NT2/D1 (cell line): ENCODE data around the gene PPP1R36.

ENCODE experiments used
- DNase-seq: peaks from one replicate; pipeline ENCODE4 v3.0.0-alpha.2; 2011; ENCODE audit warnings: low read depth, low spot score
- H3K27me3 ChIP-seq: 2 replicates; pipeline ENCODE4 v1.6.0; 2011; ENCODE audit warnings: mild to moderate bottlenecking; ENCODE audit not compliant: insufficient read length, insufficient read depth
- H3K36me3 ChIP-seq: 2 replicates; pipeline ENCODE4 v1.6.1; 2011; ENCODE audit warnings: mild to moderate bottlenecking, low read length, mixed read lengths; ENCODE audit not compliant: insufficient read depth, insufficient read length
- H3K4me1 ChIP-seq: 2 replicates; pipeline ENCODE4 v1.5.1; 2011; ENCODE audit not compliant: insufficient read depth, insufficient read length
- H3K4me3 ChIP-seq: 2 replicates; pipeline ENCODE4 v1.5.1; 2011; ENCODE audit warnings: low read depth; ENCODE audit not compliant: insufficient read length
- H3K9ac ChIP-seq: 2 replicates; pipeline ENCODE4 v1.6.0; 2011; ENCODE audit warnings: low read depth; ENCODE audit not compliant: insufficient read length
- H3K9me3 ChIP-seq: 2 replicates; pipeline ENCODE4 v1.5.1; 2011; ENCODE audit warnings: mild to moderate bottlenecking, low read length; ENCODE audit not compliant: insufficient read depth
- SUZ12 ChIP-seq: IDR thresholded peaks from 2 replicates; pipeline ENCODE4 v1.6.1; 2011; ENCODE audit not compliant: insufficient read length, insufficient read depth; ENCODE audit errors: extremely low read depth
- YY1 ChIP-seq: IDR thresholded peaks from 2 replicates; pipeline ENCODE4 v1.6.1; 2011; ENCODE audit not compliant: insufficient read length, insufficient read depth
- ZNF274 ChIP-seq: IDR thresholded peaks from 2 replicates; pipeline ENCODE4 v1.6.1; 2011; ENCODE audit warnings: mild to moderate bottlenecking, low read depth, low read length

Gene PPP1R36

GRCh38 chr14:64504310-64504896 lies 45.4 kb upstream of the PPP1R36 start, which contains the start of gene ZBTB1:
TSS of gene ZBTB1 (plus strand) at chr14:64504770. CDS start at chr14:64521505, 16,735 bp downstream.
- no peaks in the 10 kb centered on the region for H3K9me3 ChIP-seq

DNA sequence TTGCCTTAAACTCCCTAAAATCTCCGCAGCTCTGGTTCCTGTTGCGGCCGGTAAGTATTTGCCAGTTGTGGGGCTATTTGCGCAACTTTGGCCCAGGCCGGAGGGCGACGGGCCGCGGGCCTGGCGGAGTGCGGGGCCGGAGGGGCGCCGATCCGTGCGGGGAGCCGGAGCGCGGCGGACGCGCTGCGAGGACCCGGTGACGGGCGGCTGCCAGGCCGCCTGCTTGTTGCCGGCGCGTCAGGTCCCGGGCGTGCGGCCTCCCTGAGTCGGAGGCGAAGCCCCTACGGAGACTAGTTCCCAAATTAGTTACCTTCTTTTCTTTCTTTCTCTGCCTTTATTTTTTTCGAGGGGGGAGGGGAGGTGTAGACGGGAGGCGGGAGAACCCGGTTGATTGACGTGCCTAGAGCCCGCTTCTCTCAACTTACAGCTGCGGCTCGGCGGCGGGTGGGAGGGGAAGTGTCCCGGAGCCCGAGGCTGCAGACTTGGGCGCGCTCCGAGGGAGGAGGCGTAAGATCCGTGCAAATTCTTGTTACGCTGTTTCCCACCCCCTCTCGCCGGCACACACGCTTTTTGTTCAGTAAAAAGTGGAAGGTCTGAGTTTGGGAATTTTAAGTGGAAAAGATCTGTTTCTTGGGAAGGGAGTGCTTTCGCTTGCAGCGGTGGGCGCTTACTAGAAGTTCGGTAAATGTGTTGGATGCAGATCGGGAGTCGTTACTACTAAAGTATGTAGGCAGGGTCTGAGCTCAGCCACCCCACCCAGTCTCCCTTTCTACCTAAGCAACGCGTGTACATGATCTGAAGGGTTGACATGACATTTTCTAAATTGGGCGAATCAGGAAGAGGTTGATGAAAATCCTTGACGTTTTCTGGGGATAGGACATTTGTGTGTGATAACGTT lies 44.6 kb upstream of the PPP1R36 start:
- peak overlapping the region; percentile 95 for H3K9ac ChIP-seq
- no peaks in the 10 kb centered on the region for H3K9me3 ChIP-seq
- H3K4me1 ChIP-seq: no peaks in the 10 kb centered on the region
- peaks cover 4% of the 10 kb centered on the region for H3K36me3 ChIP-seq
- peak; percentile 74 for DNase-seq
- TF ChIP-seq ZNF274 (no peak), SUZ12 (no peak), YY1 (no peak)
- H3K27me3 ChIP-seq: no peaks in the 10 kb centered on the region
- peak overlapping the region; percentile 85 for H3K4me3 ChIP-seq

More at GRCh38 chr14:64504310-64504896, 45.4 kb upstream of the PPP1R36 start, which contains the start of gene ZBTB1:
- peak within 1 kb of the TSS; percentile 95 for H3K9ac ChIP-seq
- no peaks in the 10 kb centered on the region for H3K27me3 ChIP-seq
- TF ChIP-seq ZNF274 (no peak), SUZ12 (no peak), YY1 (no peak)
- H3K36me3 ChIP-seq: peaks cover 4% of the 10 kb centered on the region
- DNase-seq: no peak
- H3K4me3 ChIP-seq: peak within 1 kb of the TSS; percentile 85
- H3K4me1 ChIP-seq: no peaks in the 10 kb centered on the region

- Histone ChIP-seq H3K4me1 (no peaks in the 10 kb centered on the region), H3K27me3 (no peaks in the 10 kb centered on the region), H3K9me3 (no peaks in the 10 kb centered on the region), H3K9ac (no peak overlapping the region), H3K4me3 (no peak overlapping the region), H3K36me3 (peaks cover 7% of the 10 kb centered on the region)
- TF ChIP-seq SUZ12 (no peak), YY1 (no peak), ZNF274 (no peak)
- DNase-seq: no peak
Measured at GRCh38 chr14:64506721-64507120, 43.0 kb upstream of the PPP1R36 start.

- H3K4me1 ChIP-seq: no peaks in the 10 kb centered on the region
- no peak overlapping the region for H3K9ac ChIP-seq
- no peak overlapping the region for H3K4me3 ChIP-seq
- H3K27me3 ChIP-seq: no peaks in the 10 kb centered on the region
- TF ChIP-seq ZNF274: no peak
- peaks cover 13% of the 10 kb centered on the region for H3K36me3 ChIP-seq
- DNase-seq: no peak
- H3K9me3 ChIP-seq: no peaks in the 10 kb centered on the region
Measured at GRCh38 chr14:64507376-64508156, 42.2 kb upstream of the PPP1R36 start.

DNA sequence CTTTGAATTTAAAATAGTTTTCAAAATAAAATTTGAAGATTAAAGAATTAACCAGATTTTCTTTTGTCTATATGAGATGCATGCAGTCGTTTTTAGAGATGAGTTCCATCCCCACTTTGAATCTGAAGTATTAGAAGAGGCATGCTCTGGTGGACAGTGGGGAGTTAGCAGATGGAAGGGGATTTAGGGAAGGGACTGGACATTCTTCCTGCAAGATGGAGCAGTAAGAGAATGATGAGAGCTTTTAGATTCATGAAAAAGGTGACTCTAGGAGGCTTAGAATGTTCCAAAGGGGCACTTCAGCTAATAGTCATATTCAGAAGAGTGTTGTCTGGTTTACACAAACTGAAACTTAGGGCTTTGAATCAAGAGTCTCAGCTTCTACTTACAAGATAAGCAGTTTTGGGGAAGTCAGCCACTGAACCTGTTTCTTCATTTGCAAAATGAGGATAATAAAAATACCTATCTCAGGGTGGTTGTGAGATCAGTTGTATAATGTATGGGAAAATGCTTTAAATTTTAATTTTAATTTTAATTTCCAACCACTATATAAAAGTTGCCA lies 41.5 kb upstream of the PPP1R36 start:
- no peak for TF ChIP-seq SUZ12
- no peak for TF ChIP-seq ZNF274
- no peak for TF ChIP-seq YY1
- Histone ChIP-seq H3K36me3 (peaks cover 16% of the 10 kb centered on the region), H3K4me1 (no peaks in the 10 kb centered on the region), H3K9me3 (no peaks in the 10 kb centered on the region), H3K4me3 (no peak overlapping the region), H3K9ac (no peak overlapping the region), H3K27me3 (no peaks in the 10 kb centered on the region)
- no peak for DNase-seq

DNA sequence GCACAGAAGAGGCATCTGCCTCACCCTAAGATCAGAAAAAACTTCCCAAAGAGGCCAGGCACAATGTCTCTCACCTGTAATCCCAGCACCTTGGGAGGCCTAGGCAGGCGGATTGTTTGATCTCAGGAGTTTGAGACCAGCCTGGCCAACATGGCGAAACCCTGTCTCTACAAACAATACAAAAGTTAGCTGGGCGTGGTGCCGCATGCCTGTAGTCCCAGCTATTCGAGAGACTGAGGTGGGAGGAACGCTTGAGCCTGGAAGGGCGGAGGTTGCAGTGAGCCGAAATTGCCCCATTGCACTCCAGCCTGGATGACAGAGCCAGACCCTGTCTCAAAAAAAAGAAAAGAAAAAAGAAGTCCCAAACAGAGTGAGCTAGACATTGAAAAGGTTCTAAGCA lies 40.7 kb upstream of the PPP1R36 start:
- Histone ChIP-seq H3K27me3 (no peaks in the 10 kb centered on the region), H3K4me3 (no peak overlapping the region), H3K4me1 (no peaks in the 10 kb centered on the region), H3K9ac (no peak overlapping the region), H3K9me3 (no peaks in the 10 kb centered on the region), H3K36me3 (peaks cover 16% of the 10 kb centered on the region)
- TF ChIP-seq SUZ12: no peak
- no peak for TF ChIP-seq ZNF274
- TF ChIP-seq YY1: no peak
- no peak for DNase-seq
